Thymus (tissue), 11 donors: ENCODE data around the gene DGKQ. TPM values are rescaled to one million over a fixed set of nuclear protein-coding genes. Genes with fewer than 3 reads are reported as not detected.

Source experiments
- DNase-seq, 9 donors: peaks; one replicate each; pipeline ENCODE4 v3.0.0-alpha.2; 2013; ENCODE audit warnings: low spot score in 9 of 9, low read depth in 6 of 9, missing footprints in 1 of 9
- H3K27ac ChIP-seq, 2 donors: one replicate each; pipeline ENCODE4 v1.5.1; 2013; ENCODE audit warnings: control low read depth in 1 of 2, low read depth in 1 of 2, low read length in 1 of 2, mild to moderate bottlenecking in 1 of 2, moderate library complexity in 1 of 2
- H3K27me3 ChIP-seq, 2 donors: one replicate each; pipeline ENCODE4 v1.5.1; 2013; ENCODE audit warnings: low read length in 1 of 2; ENCODE audit not compliant: control insufficient read depth in 2 of 2, insufficient read depth in 1 of 2
- H3K36me3 ChIP-seq, 2 donors: one replicate each; pipeline ENCODE4 v1.5.1; 2013; ENCODE audit warnings: low read length in 1 of 2, mild to moderate bottlenecking in 1 of 2, moderate library complexity in 1 of 2; ENCODE audit not compliant: control insufficient read depth in 2 of 2, insufficient read depth in 2 of 2
- H3K4me1 ChIP-seq, 2 donors: one replicate each; pipeline ENCODE4 v1.5.1; 2013; ENCODE audit warnings: low read length in 2 of 2; ENCODE audit not compliant: control insufficient read depth in 2 of 2, insufficient read depth in 2 of 2
- H3K4me3 ChIP-seq, 2 donors: one replicate each; pipeline ENCODE4 v1.5.1; 2013; ENCODE audit warnings: low read length in 2 of 2, control low read depth in 1 of 2, mild to moderate bottlenecking in 1 of 2
- H3K9me3 ChIP-seq, 2 donors: one replicate each; pipeline ENCODE4 v1.5.1; 2013; ENCODE audit warnings: low read length in 1 of 2, mild to moderate bottlenecking in 1 of 2; ENCODE audit not compliant: control insufficient read depth in 2 of 2, insufficient read depth in 1 of 2
- WGBS: extraction: QIAGEN DNeasy Blood & Tissue Kit; methylation state at CpG from one replicate; pipeline ENCODE4 v1.1.7; 2013; 5-methylcytosine and 5-hydroxymethylcytosine counted together
- polyA plus RNA-seq: library from polyadenylated mRNA; stranded (reverse); fragments of 200-250 nt; gene quantifications from one replicate; pipeline ENCODE4 v1.2.3, GENCODE V29; 2013
- total RNA-seq: library from RNA; stranded (reverse); fragments of 120-200 nt; gene quantifications from one replicate; pipeline ENCODE4 v1.2.4, GENCODE V29; 2013
- donor health status: healthy.

The DGKQ gene
- total and polyA plus RNA-seq, 2 donors: 11.3 to 24.1 TPM

DNA sequence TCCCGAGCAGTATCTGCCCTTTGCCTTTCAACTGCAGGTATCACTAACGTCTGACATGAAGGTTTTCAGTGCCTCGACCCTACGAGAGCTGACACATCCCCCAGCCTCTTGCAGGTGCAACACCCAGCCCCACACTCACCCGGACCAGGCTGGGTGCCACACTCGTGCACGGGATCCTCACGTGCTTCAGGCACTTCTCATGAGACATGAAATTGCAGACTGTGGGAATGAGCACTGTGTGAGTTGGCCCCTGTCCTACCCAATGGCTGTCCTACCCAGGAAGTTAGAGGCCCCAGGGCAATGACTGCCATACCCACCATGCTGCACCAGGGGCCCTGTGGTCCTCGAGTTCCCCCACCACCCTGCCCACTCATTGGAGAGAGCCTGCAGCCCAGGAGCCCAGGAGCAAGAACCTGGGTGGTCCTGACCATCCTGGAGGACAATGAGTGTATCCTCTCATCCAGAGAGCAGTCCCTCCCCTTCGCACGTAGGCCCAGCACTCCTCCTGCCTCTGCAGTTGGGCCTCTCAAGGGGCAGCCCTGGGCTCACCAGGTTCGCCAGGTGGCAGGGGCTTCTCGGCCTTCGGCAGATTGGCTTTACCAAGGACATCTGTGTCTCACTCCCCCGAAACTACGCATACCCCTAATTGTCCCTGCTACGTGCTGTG is 2.4 kb downstream of the DGKQ start:
- Histone ChIP-seq H3K27ac (no peak overlapping the region), H3K36me3 (peaks cover 0 to 12% of the 10 kb centered on the region in 2 donors), H3K4me3 (no peak overlapping the region), H3K9me3 (peaks cover 0 to 9% of the 10 kb centered on the region in 2 donors), H3K4me1 (peaks cover 11 to 19% of the 10 kb centered on the region in 2 donors), H3K27me3 (peaks cover 0 to 60% of the 10 kb centered on the region in 2 donors)
- no peak for DNase-seq
- WGBS: 95% methylated on average over 17 of the region's 17 CpGs

DNA sequence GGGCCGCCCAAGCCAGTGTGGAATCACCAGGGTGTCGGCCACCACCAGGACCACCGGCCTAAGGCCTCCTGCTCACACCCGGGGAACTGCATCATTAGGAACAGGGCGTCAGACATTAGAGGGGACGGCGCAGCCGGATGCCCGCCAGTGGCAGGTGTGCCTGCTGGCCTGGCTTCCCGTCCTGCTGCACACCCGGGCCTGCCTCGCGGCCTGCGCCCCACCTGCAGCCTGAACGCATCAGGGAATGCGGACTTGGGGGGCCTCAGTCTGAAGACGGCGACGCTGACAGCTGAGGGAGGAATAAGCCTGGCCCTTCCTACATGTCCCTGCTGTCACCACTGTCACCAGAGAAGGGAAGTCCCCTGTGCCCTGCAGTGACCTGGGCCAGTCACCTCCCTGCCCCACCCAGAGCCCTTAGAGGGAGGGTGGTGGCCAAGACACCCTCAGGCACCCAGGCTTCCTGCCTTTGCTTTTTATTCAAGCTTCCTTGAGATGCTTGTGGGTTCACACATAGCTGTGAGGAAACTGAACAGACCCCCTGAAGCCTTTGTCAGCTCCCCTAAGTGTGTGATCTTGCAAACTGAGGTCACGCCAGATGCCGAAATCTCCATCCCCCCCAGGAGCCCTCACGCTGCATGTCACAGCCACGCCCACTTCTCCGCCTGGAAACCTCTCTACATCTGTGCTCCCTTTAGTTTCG is 3.2 kb downstream of the DGKQ start:
- Histone ChIP-seq H3K4me1 (peaks cover 11 to 19% of the 10 kb centered on the region in 2 donors), H3K9me3 (peaks cover 0 to 9% of the 10 kb centered on the region in 2 donors), H3K27me3 (peaks cover 0 to 60% of the 10 kb centered on the region in 2 donors), H3K27ac (no peak overlapping the region), H3K4me3 (no peak overlapping the region), H3K36me3 (peaks cover 0 to 19% of the 10 kb centered on the region in 2 donors)
- no peak for DNase-seq
- 98% methylated on average over 25 of the region's 25 CpGs for WGBS

DNA sequence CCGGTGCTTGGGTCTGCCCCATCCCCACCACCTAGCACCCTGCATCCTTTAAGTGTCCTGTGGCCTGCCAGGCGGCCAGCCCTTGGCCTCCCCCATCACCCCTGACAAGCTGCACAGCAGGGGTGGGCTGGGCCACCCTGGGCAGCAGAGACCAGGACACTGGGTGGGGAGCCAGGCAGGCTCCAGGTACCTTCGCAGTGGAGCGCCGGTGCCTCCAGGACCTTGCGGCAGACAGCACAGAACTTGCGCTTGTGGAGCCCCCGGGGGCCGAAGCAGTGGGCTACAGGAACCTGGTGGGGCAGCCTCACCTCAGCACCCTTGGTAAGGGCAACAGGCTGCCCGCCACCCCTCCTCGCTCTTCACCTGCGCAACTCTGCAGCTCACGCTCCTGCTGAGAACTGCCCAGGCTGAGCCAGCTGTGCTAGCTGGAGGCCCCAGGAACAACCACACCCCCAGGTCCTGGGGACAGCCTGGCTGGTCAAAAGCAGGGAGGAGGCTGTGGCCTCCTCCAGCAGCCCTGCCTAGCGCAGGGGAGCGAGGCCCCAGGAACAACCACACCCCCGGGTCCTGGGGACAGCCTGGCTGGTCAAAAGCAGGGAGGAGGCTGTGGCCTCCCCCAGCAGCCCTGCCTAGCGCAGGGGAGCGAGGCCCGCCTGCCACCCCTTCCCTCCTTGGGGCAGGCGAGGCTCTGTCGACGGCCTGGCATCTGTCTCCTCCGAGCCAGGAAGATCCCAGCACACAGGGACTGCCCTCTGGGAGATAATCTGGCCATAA is 4.6 kb downstream of the DGKQ start:
- H3K9me3 ChIP-seq: no peaks in the 10 kb centered on the region
- H3K4me1 ChIP-seq: peaks cover 11 to 17% of the 10 kb centered on the region in 2 donors
- H3K36me3 ChIP-seq: peaks cover 0 to 29% of the 10 kb centered on the region in 2 donors
- H3K27ac ChIP-seq: no peak overlapping the region
- H3K27me3 ChIP-seq: peaks cover 0 to 51% of the 10 kb centered on the region in 2 donors
- DNase-seq: no peak
- no peak overlapping the region for H3K4me3 ChIP-seq
- 94% methylated on average over 23 of the region's 23 CpGs for WGBS

DNA sequence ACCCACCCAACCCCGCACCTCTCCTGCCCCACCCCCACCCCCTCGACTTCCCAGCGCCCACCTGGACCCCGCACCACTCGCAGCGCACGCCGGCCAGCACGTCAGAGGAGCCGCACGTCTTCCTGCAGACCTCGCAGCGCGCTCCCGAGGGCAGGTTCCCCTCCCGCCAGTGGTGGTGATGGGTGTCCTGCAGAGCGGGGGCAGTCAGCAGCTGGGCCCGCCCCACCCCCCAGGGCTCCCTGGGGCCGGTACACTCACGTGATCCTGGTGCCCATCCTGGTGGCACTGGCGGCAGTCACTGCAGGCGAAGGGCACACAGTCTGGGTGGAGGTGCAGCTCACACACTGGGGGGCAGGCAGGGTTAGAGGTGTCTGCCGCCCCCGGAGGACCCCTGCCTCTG is 5.1 kb downstream of the DGKQ start:
- no peak for DNase-seq
- peaks cover 0 to 51% of the 10 kb centered on the region in 2 donors for H3K27me3 ChIP-seq
- peaks cover 11 to 15% of the 10 kb centered on the region in 2 donors for H3K4me1 ChIP-seq
- peaks cover 0 to 35% of the 10 kb centered on the region in 2 donors for H3K36me3 ChIP-seq
- no peak overlapping the region for H3K4me3 ChIP-seq
- H3K27ac ChIP-seq: no peak overlapping the region
- WGBS: 69% methylated on average over 24 of the region's 24 CpGs
- no peaks in the 10 kb centered on the region for H3K9me3 ChIP-seq

DNA sequence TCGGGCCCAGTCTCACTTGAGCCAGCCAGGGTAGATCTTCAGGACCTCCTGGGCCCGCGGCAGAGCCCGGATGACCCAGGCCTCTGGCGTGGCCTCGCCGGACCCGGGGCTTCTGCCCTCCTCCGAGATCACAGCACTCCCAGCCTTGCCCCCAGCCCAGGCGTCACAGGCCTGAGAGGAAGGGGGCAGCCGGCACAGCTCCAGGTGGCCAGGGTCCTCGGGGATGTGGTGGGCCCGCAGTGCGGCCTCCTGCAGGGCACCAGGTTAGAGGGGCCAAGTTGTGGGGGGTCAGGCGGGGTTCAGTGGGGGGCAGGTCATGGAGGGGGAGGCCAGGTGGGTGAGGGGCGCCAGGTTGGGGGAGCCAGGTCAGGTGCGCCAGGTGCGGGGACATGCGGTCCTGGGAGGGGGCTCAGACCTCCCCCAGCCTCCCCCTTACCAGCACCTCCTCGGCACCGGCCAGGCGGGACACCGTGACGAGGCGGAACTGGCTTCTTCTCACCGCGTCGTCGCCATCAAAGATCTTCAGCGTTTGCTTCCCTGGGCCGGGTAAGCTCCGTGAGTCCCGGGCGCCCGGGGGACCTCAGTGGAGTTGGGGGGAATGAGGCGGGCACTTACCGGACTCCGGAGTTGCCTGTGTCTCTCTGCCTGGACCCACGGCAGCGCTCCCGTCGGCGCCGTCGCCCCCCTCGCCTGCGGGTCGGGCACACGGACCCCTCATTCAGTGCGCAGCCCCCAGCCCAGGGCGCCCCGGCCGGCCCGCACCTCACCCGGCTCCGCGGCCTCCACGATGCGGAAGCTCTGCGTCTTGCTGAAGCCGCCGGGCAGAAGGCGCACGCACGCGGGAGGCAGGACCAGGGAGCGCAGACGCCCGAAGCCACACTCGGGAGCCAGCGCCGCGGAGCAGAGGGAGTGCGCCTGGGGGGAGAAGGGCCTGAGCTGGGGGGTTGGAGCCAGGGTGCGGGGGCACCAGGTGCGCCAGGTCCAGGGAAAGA is 6.0 kb downstream of the DGKQ start:
- 79% methylated on average over 76 of the region's 76 CpGs for WGBS
- peaks cover 0 to 46% of the 10 kb centered on the region in 2 donors for H3K27me3 ChIP-seq
- no peaks in the 10 kb centered on the region for H3K9me3 ChIP-seq
- DNase-seq: no peak
- no peak overlapping the region for H3K4me3 ChIP-seq
- H3K36me3 ChIP-seq: peaks cover 2 to 43% of the 10 kb centered on the region in 2 donors
- no peak overlapping the region for H3K27ac ChIP-seq
- H3K4me1 ChIP-seq: peaks cover 7 to 11% of the 10 kb centered on the region in 2 donors

DNA sequence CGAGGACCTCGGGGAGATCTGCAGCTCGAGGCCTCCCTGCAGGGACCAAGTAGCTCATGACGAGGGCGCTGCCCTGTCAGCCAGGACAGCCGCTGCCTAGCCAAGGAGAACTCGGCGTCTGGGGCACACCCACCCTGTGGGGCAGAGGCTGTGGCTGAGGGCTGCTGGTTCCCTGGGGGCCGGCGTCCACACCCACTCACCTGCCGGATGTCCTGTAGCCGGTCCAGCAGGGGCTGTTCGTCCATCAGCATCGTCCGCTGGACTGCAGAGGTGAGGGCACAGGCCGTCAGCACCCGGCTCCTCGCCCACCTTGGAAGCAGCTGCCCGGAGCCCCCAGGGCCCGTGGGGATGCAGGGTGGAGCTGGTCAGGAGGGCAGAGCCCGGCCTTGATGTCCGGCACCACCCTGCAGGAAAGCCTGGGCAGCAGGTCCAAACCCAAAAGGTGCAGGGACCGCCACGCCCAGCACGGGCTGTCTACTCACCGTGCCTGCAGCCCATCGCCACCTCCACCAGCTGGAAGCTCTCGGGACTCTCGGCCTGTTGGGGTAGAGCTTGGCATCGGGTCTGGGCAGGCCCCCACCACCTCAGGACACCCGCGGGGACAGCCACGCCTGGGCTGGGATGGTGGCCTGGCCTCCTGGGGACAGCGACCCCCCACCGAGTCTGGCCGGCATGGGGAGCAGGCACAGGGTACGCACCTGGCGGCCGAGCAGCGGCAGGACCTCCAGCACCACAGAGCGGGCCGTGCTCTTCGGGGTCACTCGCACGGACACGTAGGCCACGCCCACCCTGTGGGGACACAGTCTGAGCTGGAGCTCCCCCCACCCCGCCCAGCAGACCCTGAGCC is 6.9 kb downstream of the DGKQ start:
- no peaks in the 10 kb centered on the region for H3K9me3 ChIP-seq
- peaks cover 0 to 37% of the 10 kb centered on the region in 2 donors for H3K27me3 ChIP-seq
- no peak overlapping the region for H3K4me3 ChIP-seq
- peaks cover 1 to 2% of the 10 kb centered on the region in 2 donors for H3K4me1 ChIP-seq
- peaks cover 8 to 52% of the 10 kb centered on the region in 2 donors for H3K36me3 ChIP-seq
- no peak overlapping the region for H3K27ac ChIP-seq
- 94% methylated on average over 48 of the region's 48 CpGs for WGBS
- DNase-seq: no peak

DNA sequence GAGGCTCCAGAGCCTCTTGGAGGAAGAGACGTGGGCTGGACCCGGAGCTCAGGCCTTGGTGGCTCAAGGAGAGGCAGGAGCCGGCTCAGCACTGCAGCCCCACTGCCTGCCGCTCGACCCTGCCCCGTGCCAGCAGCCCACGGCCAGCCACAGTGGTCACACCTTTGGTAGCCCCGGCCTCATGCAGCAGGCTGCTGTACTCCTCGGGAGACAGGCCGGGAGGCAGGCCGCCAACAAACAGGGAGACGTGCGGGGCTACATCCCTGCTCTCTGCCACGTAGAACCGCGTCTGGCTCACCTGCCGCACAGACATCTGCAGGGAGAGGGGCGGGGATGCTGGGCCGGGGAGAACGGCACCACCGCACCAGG is 7.6 kb downstream of the DGKQ start:
- Histone ChIP-seq H3K9me3 (no peaks in the 10 kb centered on the region), H3K4me3 (no peak overlapping the region), H3K4me1 (no peaks in the 10 kb centered on the region), H3K36me3 (peaks cover 8 to 58% of the 10 kb centered on the region in 2 donors), H3K27ac (no peak overlapping the region), H3K27me3 (peaks cover 0 to 30% of the 10 kb centered on the region in 2 donors)
- DNase-seq: no peak
- WGBS: 97% methylated on average over 21 of the region's 21 CpGs
